HG03565 (cell line): Measurements from ENCODE around the gene FABP3.

ENCODE experiments used
- ATAC-seq: cut with Tn5 transposase; IDR thresholded peaks from one replicate; pipeline ENCODE4 v1.9.1; 2021; ENCODE audit warnings: mild to moderate bottlenecking, moderate library complexity; ENCODE audit not compliant: unreplicated experiment

Gene FABP3

GRCh38 chr1:31373897-31374486 lies 1.1 kb upstream of the FABP3 start:
- no peak for ATAC-seq

GRCh38 chr1:31372751-31373055 lies 173 bp downstream of the FABP3 start:
- no peak for ATAC-seq

- no peak for ATAC-seq
Observed at GRCh38 chr1:31372051-31372450, 825 bp downstream of the FABP3 start.

- ATAC-seq = no peak
Observed at GRCh38 chr1:31371121-31371959, 1.5 kb downstream of the FABP3 start.

- ATAC-seq = no peak
Observed at GRCh38 chr1:31370565-31370964, 2.3 kb downstream of the FABP3 start.

- no peak for ATAC-seq
Observed at GRCh38 chr1:31370021-31370420, 2.9 kb downstream of the FABP3 start.

GRCh38 chr1:31368611-31369107 lies 4.2 kb downstream of the FABP3 start:
- ATAC-seq = no peak

- ATAC-seq = no peak
Observed at GRCh38 chr1:31366796-31367195, 6.1 kb downstream of the FABP3 start.

- ATAC-seq = no peak
Observed at GRCh38 chr1:31364561-31365250, 8.2 kb downstream of the FABP3 start.

GRCh38 chr1:31362032-31362431 lies 10.8 kb downstream of the FABP3 start:
- ATAC-seq = no peak

GRCh38 chr1:31361607-31362006 lies 11.3 kb downstream of the FABP3 start:
- no peak for ATAC-seq

GRCh38 chr1:31356427-31356826 lies 16.4 kb downstream of the FABP3 start:
- no peak for ATAC-seq

GRCh38 chr1:31354283-31354682 lies 18.6 kb downstream of the FABP3 start:
- ATAC-seq = no peak

- no peak for ATAC-seq
Observed at GRCh38 chr1:31348449-31348848, 24.4 kb downstream of the FABP3 start.

- no peak for ATAC-seq
Observed at GRCh38 chr1:31346785-31347184, 26.1 kb downstream of the FABP3 start.

- ATAC-seq = no peak
Observed at GRCh38 chr1:31345635-31346034, 27.2 kb downstream of the FABP3 start.

- no peak for ATAC-seq
Observed at GRCh38 chr1:31344503-31344902, 28.4 kb downstream of the FABP3 start.

GRCh38 chr1:31336687-31337467 lies 36.0 kb downstream of the FABP3 start:
- no peak for ATAC-seq

- no peak for ATAC-seq
Observed at GRCh38 chr1:31335007-31335406, 37.9 kb downstream of the FABP3 start.

GRCh38 chr1:31327381-31327780 lies 45.5 kb downstream of the FABP3 start:
- no peak for ATAC-seq

- ATAC-seq = no peak
Observed at GRCh38 chr1:31326461-31326860, 46.4 kb downstream of the FABP3 start.
